Peyer's patch (tissue), 4 donors: Measurements from ENCODE around the gene IFT88.

Experiments
- CTCF ChIP-seq, 6 experiments: fragments of 450-650 bp in 4 of 6; fragments of 200-600 bp in 2 of 6; sonication (generic) in 1 of 6; IDR thresholded peaks; one replicate each; pipeline ENCODE4 v1.5.1; 2017 to 2019; ENCODE audit warnings: antibody characterized with exemption in 6 of 6, mild to moderate bottlenecking in 3 of 6, moderate library complexity in 1 of 6
- POLR2A ChIP-seq, 2 donors: fragments of 450-650 bp; IDR thresholded peaks; one replicate each; pipeline ENCODE4 v1.5.1; 2017; ENCODE audit warnings: antibody characterized with exemption in 2 of 2, mild to moderate bottlenecking in 2 of 2, moderate library complexity in 2 of 2

- TF ChIP-seq CTCF (IDR thresholded peaks at IDR 0.05) (no peak), POLR2A (IDR thresholded peaks at IDR 0.05) (no peak)
Observed at GRCh38 chr13:20528452-20528851, 38.5 kb upstream of the IFT88 start.
